GM21390 (cell line): ENCODE measurements around the gene CUL2.
"Not testable (repeated sequence)": the region's sequence is repeated elsewhere in the genome, so short reads cannot be mapped to it uniquely, and the experiment has no call there.

Experiments
- ATAC-seq: cut with Tn5 transposase; IDR thresholded peaks from one replicate; pipeline ENCODE4 v1.9.1; 2021; ENCODE audit not compliant: unreplicated experiment

CUL2 gene

DNA sequence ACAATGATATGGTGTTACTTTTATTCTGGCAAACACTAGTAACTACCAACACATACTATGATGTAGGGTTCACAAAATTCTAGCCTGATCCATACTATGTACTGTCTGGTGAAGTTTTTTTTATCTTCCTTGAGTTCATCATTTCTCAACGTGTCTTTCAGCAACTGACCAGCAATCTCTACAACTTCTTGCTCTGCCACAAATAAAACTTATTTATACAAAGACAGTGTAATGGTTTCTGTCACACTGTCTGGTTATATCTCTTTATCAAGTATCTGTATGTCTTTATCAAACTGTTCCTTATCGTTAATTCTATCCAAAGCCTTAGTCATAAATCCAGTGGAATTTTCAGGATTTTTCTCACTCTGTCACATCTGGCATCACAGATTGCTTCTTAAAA lies 69.7 kb downstream of the CUL2 start:
- ATAC-seq = no peak

- ATAC-seq = no peak
Measured at GRCh38 chr10:35019041-35020024, 70.8 kb downstream of the CUL2 start.

- ATAC-seq = no peak
Measured at GRCh38 chr10:35017608-35018007, 72.5 kb downstream of the CUL2 start.

DNA sequence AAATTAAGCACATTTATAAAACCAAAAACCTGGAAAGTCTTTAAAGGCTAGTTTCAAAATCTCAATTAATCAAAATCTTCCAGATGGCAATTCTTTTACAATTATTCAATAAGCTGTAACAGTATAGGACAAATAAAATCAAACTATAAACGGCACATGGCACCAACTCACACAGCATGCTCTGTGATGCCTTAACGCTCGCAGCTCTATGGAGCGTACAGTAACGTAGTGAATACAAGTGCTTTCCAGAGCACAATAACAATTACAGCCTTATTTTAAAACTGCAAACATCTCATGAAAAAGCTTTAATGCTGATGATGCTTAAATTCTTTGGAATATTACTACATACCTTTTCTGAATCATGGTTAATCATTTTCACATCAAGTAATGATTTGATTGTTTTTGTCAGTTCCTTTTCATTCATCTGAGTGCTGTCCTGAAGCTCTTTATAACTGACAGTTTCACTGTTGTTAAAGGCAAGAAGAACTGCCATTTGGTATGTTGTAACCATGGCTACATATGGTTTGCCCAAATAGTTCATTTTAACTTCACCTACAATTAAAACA lies 74.2 kb downstream of the CUL2 start:
- ATAC-seq = no peak

DNA sequence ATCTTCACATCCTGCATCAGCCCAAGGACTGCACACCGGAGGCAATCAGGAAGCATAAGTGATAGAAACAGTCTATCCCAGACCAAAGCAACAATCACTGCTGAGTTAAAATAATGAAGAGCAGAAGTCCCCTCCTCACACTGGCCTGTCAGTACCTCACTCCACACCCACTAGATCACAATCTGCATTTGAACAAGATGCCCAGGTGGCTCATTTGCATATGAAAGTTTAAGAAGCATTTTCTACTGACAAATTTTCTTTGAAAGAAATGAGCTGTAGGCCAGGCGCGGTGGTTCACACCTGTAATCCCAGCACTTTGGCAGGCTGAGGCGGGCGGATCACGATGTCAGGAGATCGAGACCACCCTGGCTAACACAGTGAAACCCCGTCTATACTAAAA lies 77.4 kb downstream of the CUL2 start:
- no peak for ATAC-seq

GRCh38 chr10:35011771-35012191 lies 78.4 kb downstream of the CUL2 start:
- no peak for ATAC-seq

DNA sequence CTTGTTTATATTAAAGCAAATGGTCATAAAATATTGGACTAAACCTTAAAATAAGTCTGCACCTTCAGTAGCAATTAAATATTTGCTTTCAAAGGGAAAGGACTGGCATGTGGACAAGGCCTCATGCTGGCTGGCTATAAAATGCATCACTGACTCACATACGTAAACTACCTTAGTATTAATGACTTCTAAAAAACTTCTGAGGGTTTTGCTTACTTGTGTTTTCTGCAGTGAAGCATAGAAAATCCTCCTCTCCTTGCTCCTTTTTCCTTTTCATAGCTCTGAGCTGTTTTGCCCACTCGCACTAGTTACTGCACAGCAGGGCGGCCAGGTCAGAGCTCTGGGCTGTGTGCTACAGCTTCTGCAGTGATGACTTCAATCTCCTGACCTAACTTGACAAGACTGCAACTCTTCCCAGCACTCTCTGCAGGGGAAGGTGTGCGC lies 82.3 kb downstream of the CUL2 start:
- ATAC-seq = no peak

DNA sequence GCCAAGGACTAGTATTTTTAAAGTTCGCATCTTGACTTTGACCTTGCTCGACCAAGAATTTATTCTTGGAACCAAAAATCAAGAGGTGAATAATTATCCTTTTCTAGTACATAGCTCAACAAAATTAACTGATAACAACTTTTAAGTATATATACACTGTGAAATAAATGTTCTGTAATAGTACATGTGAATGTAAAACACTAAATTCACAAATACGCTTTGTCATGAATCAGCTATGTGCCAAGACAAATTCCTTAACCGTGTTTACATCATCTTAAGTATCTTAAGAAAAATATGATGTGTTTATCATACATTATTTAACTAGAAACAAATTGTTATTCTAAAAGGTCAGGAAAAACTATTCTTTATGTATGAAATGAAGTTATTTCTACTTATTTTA lies 83.3 kb downstream of the CUL2 start:
- no peak for ATAC-seq

DNA sequence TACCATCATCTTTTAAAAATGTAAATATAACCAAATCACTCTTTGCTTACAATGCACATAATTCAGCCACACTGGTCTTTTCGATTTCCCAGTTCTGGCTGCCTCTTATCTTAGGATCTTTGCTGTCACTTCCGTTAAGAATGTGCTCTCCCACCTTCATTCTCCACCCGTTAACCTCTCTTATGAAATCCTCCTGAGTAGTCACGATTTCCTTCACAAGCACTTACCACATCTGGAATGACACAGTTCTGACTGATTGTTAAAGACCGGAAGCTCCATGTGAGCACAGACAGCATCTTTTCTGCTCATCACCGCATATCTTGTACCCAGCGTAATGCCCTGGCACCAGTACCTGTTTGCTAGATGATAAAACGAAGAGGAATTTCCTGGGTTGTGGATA lies 84.3 kb downstream of the CUL2 start:
- ATAC-seq = no peak

DNA sequence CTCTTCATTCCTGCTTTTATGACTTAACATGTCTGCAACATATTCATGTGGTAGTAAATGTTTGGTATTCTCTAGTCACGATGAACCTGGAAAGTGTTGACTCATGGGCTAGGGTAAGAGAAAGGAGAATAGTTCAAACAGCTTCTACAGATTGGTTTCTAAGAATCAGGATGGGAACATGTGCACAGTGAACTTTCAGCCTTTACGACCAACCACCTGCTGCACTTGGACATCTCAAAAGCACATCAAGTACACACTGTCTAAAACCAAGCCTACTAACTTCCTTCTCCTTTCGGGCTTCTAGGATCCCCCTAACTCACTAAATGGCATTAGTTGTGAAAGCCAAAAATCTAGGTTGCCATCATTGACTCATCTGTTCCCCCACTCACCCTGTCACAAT lies 85.5 kb downstream of the CUL2 start:
- no peak for ATAC-seq

DNA sequence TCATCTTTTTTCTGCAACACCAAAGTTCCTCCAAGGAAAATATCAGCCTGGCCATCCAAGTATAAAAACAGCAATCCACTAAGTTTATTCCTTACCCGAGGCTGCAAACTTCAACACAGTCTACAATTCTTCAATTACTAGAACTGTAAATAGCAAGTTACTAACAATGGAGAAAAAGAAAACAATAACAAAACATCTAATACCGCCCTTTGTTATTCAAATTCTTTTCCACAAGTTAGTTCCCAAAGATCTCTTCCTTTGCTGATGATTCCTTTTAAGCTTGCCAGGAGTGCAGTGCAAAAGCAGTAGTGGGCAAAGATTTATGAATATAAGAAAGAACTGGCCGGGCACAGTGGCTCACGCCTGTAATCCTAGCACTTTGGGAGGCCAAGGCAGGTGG lies 86.2 kb downstream of the CUL2 start:
- ATAC-seq = no peak

- ATAC-seq = no peak
Measured at GRCh38 chr10:35000936-35001335, 89.2 kb downstream of the CUL2 start.

- ATAC-seq = no peak
Measured at GRCh38 chr10:34999532-34999931, 90.6 kb downstream of the CUL2 start.

GRCh38 chr10:34998940-34999339 lies 91.2 kb downstream of the CUL2 start:
- ATAC-seq = no peak

GRCh38 chr10:34996843-34997242 lies 93.3 kb downstream of the CUL2 start:
- ATAC-seq = no peak

DNA sequence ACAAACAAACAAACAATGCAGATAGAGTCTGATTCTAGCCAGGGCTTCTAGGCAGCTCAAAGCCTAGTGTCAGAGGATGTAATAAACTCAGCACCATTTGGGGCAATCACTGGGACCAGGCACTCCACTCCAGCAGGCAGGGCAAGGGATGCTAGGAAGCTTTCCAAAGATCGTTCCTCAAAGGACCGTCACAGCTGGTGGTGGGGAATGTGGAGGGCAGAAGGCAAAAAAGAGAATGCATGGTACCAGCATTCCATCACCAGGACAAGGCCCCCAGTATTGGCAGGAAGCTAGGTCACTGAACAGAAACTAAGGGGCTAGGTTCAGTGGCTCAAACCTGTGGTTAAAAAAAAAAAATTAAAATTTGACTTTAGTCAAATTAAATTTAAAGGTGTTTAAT lies 94.2 kb downstream of the CUL2 start:
- no peak for ATAC-seq

DNA sequence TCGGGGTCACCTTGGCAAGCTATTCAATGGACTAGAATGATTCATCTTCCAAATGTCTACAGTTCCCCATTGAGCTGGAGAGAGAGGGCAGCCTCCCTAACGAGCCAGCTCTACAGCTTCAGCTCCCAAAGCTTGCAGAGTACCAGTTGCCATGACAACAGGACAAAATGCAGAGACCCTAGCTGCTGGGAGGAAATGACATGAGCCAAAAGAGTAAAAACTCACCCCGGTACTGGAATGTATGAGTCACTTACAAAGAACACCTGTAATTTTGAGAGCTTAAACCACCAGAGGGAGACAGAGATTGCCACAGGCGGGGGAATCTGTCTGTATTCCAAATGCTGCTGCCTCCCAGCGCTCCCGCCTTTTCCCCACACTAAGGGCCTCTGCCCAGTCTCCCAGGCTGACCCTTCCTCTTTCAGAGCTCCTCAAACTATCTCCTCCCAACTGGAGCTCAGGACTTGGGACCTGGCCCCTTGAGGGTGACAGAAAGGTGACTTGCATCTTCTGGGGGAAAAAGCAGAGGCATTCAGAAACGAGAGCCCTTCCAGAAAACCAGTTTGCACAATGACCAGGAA lies 95.5 kb downstream of the CUL2 start:
- ATAC-seq = peak; percentile 85

- no peak for ATAC-seq
Measured at GRCh38 chr10:34993782-34994181, 96.4 kb downstream of the CUL2 start.

DNA sequence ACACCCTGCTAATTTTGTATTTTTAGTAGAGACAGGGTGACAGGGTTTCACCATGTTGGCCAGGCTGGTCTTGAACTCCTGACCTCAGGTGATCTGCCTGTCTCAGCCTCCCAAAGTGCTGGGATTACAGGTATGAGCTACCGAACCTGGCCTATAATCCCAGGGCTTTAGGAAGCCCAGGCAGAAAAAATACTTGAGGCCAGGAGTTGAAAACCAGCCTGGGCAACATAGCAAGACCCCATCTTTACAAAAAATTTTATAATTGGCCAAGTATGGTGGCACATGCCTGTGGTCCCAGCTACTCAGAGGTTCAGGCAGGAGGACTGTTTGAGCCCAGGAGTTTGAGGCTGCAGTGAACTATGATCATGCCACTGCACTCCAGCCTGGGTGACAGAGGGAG lies 99.0 kb downstream of the CUL2 start:
- not testable (repeated sequence) for ATAC-seq

DNA sequence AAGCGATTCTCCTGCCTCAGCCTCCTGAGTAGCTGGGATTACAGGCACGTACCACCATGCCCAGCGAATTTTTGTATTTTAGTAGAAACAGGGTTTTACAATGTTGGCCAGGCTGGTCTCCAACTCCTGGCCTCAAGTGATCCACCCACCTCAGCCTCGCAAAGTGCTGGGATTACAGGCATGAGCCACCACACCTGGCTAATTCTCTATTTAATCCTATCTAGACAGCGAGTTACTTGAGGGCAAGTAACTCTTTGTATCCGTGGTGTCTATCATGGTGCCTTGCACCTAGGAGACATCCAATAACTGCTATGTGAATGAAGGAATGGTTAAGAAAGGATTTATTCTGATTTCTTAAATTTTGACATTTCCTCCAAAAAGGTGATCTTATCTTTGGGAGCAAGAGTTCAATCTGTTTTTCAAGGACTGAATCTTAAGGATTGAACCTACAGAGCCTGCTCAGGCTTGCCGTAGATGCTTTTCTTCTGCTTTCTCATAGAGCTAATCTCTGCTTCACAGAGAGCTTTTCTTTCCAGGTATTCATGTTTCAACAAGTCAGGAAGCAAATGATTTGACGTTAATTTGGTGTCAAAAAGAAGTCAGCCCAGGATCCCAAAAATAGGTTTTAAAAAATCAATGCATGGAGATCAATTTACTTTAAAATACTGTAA lies 101.6 kb downstream of the CUL2 start:
- ATAC-seq = no peak

- ATAC-seq = no peak
Measured at GRCh38 chr10:34985823-34986222, 104.3 kb downstream of the CUL2 start.

DNA sequence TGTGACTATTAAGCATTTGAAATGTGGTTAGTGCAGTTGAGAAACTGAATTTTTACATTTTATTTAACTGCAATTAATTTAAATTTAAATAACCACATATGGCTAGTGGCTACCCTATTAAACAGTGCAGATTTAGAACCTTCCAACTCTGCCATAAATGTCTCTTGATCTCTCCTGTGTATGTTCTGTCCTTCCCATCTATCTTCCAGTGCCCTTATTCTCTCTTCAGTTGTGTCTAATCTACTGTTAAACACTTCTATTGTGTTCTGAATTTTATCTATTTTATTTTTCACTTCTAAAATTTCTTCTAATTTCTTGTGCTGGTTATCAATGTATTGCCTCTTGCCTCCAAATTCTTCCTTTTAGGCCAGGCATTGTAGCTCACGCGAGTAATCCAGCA lies 105.0 kb downstream of the CUL2 start:
- no peak for ATAC-seq
